ENCODE results near the gene BRI3.

The BRI3 gene

DNA sequence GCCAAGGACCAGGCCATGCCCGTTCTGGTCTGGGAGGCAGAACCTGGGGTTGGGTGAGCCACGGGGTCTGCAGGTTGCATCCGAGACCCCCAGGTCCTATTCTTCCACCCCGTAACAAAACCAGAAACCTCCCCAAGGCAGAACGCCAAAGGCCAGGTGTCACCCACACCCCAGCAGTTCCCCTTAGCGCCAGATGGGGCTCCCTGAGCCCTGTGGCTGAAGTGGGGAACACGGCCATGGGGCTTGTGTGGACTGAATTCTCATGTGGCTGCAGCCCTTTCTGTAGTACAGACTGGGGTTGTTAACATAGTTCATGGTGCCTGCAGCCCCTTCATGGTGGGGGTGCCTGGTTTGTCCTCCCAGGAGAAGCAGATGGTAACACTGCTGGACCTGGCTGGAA is 10.2 kb downstream of the BRI3 start:
- DNase-seq (ENCODE audit: low read depth, low spot score), result no peak
- TF ChIP-seq, protein P1, sequence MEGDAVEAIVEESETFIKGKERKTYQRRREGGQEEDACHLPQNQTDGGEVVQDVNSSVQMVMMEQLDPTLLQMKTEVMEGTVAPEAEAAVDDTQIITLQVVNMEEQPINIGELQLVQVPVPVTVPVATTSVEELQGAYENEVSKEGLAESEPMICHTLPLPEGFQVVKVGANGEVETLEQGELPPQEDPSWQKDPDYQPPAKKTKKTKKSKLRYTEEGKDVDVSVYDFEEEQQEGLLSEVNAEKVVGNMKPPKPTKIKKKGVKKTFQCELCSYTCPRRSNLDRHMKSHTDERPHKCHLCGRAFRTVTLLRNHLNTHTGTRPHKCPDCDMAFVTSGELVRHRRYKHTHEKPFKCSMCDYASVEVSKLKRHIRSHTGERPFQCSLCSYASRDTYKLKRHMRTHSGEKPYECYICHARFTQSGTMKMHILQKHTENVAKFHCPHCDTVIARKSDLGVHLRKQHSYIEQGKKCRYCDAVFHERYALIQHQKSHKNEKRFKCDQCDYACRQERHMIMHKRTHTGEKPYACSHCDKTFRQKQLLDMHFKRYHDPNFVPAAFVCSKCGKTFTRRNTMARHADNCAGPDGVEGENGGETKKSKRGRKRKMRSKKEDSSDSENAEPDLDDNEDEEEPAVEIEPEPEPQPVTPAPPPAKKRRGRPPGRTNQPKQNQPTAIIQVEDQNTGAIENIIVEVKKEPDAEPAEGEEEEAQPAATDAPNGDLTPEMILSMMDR (IDR thresholded peaks at IDR 0.05; ENCODE audit: low read depth, low read length), result peak; percentile 26
- no peak overlapping the region for H3K4me3 ChIP-seq (ENCODE audit: low read depth, low read length)
- in situ Hi-C loops (cut with HindIII; ENCODE audit: low sequenced_read_pairs), result no loop called here

DNA sequence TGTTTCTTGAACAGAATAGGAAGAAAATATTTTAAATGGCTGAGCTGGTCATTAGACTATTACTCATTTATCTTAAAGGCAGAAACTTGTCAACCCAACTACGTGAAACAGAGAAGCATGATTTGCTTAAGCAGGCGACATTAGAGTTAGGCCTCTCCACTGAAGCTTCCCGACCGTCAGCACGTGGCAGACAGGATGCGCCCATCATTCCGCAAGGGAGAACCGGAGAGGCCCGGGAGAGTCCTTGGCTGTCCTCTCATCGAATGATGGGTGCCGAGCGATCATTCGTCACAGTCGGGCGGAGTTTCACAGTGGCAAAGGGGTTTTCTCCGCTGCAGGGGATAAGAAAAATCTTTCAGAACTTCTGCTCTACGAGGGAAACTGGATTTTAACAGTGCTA is 11.8 kb downstream of the BRI3 start:
- in situ Hi-C loops (cut with HindIII; ENCODE audit: low sequenced_read_pairs), result no loop called here
- no peak for DNase-seq (ENCODE audit: low read depth, low spot score)
- no peak overlapping the region for H3K4me3 ChIP-seq (ENCODE audit: low read depth, low read length)
- TF ChIP-seq, protein P1 (IDR thresholded peaks at IDR 0.05; ENCODE audit: low read depth, low read length), result no peak

DNA sequence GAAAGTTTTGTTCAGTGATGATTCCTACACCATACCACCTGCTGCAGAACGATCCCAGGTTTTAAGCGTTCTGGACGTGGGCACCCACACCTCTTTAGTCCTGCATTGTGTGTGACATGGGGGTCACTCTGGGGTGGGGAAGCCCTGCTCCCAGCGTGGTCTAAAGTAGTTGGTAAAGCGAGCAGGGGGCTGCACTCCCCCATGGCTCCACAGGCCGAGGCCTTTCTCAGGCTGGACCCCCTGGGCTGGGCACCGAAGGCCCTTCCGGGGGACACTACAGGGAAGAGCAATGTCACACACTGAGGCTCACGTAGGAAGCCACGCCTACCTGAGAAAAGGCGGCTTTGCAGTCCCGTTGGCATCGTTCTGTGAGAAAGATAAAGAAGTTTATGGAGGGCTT is 12.3 kb downstream of the BRI3 start:
- no peak for DNase-seq (ENCODE audit: low read depth, low spot score)
- in situ Hi-C loops (cut with HindIII; ENCODE audit: low sequenced_read_pairs), result no loop called here
- TF ChIP-seq, protein P1 (IDR thresholded peaks at IDR 0.05; ENCODE audit: low read depth, low read length), result no peak
- H3K4me3 ChIP-seq (ENCODE audit: low read depth, low read length), result no peak overlapping the region

DNA sequence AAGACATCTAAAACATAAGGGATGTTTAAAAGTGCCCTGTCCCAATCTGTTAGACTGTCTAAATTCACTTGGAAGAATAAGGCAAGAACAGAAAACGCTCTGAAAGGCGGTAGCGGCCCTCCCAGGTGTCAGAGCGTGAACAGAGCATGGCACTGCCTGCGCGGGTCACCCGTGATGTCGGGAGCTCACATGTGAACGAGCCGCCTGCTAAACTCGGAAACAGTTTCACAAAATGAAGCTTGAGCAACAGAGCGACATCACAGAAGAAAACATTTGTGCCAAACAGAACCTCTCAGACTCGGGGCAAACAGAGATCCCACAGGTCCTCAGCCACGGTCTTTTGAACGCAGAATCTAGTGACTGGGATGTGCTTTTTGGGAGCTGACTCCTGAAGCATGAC is 12.8 kb downstream of the BRI3 start:
- no peak for DNase-seq (ENCODE audit: low read depth, low spot score)
- no peak overlapping the region for H3K4me3 ChIP-seq (ENCODE audit: low read depth, low read length)
- TF ChIP-seq, protein P1 (IDR thresholded peaks at IDR 0.05; ENCODE audit: low read depth, low read length), result no peak
- in situ Hi-C loops (cut with HindIII; ENCODE audit: low sequenced_read_pairs), result no loop called here

DNA sequence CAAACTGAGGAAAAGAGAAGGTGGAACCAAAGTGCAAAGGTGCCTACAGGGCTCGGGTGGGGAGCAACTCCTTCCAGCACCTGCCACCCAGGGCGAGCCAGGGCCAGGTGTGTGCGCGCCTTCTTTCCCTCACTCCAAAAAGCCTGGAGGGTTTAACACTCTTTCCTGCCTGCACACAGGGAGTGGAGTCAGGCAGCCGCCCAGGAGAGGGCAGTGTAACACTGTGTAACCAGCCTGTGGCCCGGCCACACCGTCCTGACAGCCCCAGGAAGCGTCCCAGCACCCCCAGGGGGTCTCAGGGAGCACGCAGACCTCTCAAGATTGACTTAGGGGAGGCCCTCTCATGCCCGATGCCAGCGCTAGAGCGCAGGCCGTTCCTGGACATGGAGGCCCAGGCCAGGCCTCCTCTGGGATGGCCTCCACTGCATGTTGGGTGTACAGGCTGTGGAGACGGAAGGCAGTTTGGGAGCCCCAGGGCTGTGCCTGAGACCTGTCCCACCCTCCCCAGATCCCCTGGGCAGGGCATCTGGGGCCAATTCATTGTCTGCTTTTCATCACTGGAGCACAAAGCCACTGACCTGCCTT is 13.4 kb downstream of the BRI3 start:
- TF ChIP-seq, protein P1 (IDR thresholded peaks at IDR 0.05; ENCODE audit: low read depth, low read length), result peak; percentile 80
- no peak overlapping the region for H3K4me3 ChIP-seq (ENCODE audit: low read depth, low read length)
- in situ Hi-C loops (cut with HindIII; ENCODE audit: low sequenced_read_pairs), result no loop called here
- DNase-seq (ENCODE audit: low read depth, low spot score), result peak; percentile 61

DNA sequence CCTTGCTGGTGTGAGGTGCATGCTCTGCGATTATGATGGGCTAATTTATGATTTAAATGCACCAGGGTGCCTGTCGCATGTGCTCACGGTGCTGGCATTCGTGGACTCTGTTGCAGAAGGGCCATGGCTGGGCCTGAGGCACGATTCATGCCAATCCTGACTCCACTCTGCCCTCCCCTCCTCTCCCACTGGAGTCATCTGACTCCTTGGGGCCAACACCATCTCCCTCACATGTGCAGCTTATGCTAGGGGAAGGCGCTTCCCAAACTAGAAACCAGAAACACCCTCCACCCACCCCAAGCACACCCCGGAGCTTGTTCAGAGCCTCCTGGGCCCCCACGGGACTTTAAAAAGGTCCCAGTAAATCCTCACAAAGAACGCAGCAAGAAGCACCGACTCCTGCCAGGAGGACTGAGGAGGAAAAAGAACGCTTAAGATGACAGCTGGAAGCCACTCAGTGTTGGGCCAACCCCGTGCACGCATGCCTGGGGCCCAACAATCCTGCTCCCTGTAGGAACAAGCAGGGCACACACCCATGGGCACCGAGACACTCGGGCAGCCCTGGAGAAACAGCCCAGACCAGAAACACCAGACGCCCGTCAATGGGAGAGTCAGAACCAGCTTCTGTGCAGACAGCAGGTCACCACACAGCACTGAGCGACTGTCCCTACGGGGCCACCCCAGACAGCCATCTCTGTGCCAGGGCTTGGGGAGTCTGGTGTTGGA is 14.1 kb downstream of the BRI3 start:
- H3K4me3 ChIP-seq (ENCODE audit: low read depth, low read length), result no peak overlapping the region
- DNase-seq (ENCODE audit: low read depth, low spot score), result no peak
- in situ Hi-C loops (cut with HindIII; ENCODE audit: low sequenced_read_pairs), result no loop called here
- TF ChIP-seq, protein P1 (IDR thresholded peaks at IDR 0.05; ENCODE audit: low read depth, low read length), result no peak

All from astrocyte of the spinal cord (primary cell).